Hematopoietic multipotent progenitor cell treated with erythropoietin and hydrocortisone succinate and interleukin-3 and kit ligand, for 4 days (in vitro differentiated cells): ENCODE data around the gene DEPDC7.

Experiments
- DNase-seq: peaks from one replicate; pipeline ENCODE4 v3.0.0-alpha.2; 2015

DEPDC7 gene

GRCh38 chr11:33063326-33063881, 47.7 kb downstream of the DEPDC7 start:
- DNase-seq, result peak; percentile 69

GRCh38 chr11:33064033-33064825, 48.6 kb downstream of the DEPDC7 start:
- DNase-seq, result peak; percentile 56

- no peak for DNase-seq
Measured at GRCh38 chr11:33064866-33065265, 49.2 kb downstream of the DEPDC7 start.

GRCh38 chr11:33065445-33066178, 49.9 kb downstream of the DEPDC7 start:
- peak; percentile 89 for DNase-seq

DNA sequence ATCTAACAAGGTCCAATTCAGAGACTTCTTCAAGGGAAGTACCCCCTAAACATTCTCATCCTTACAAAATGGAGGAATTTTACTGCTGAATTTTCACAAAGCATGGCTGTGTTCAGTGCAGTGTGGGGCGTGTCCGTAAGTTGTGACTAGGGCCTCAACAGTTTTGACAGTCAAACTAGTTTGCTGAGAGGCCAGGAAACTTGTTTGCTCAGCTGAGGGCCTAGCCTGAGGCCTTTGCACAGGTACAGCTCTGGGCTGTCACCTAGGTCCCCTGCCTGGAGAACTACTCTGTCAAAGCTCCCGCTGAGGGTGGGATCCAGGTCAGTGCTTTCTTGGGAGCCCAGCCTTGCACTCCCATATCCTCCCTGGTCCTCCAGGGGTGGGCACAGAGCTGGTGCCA, 51.6 kb downstream of the DEPDC7 start:
- DNase-seq, result no peak

GRCh38 chr11:33068611-33069340, 53.1 kb downstream of the DEPDC7 start:
- no peak for DNase-seq

DNA sequence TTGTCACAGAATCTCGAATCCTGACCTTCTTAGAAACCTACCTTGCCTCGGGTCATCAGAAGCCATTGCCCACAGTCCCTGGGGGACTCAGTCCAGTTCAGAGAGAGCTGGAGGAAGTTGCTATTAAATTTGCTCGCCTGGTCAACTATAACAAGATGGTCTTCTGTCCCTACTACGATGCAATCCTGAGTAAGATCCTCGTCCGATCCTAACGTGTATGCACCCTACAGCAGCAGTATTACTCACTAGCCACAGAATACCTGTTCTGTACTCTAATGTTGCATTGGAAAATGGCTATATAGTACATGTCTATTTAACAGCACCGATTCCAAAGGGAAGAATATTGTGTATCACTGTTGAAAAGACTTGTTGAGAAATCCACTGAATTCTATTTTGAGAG, 56.8 kb downstream of the DEPDC7 start:
- DNase-seq, result no peak
